Trophoblast cell (in vitro differentiated cells and primary cell): ENCODE data around the gene AIG1.

ENCODE experiments used
- DNase-seq, 2 donors: peaks; one replicate each; pipeline ENCODE4 v3.0.0-alpha.2; 2016
- H2AFZ ChIP-seq: 2 replicates; pipeline ENCODE4 v1.6.1; 2013; ENCODE audit warnings: low read length, moderate library complexity, mild to moderate bottlenecking; ENCODE audit not compliant: insufficient read depth, poor library complexity
- H2AK5ac ChIP-seq: 2 replicates; pipeline ENCODE4 v1.6.1; 2013; ENCODE audit warnings: mild to moderate bottlenecking, low read length
- H2BK120ac ChIP-seq: 2 replicates; pipeline ENCODE4 v1.6.1; 2013; ENCODE audit warnings: low read length, mild to moderate bottlenecking, moderate library complexity; ENCODE audit not compliant: insufficient read depth, poor library complexity
- H2BK12ac ChIP-seq: 2 replicates; pipeline ENCODE4 v1.6.1; 2013; ENCODE audit warnings: mild to moderate bottlenecking, low read length, moderate library complexity
- H2BK5ac ChIP-seq: 2 replicates; pipeline ENCODE4 v1.6.1; 2013; ENCODE audit warnings: low read length, low read depth, moderate library complexity, mild to moderate bottlenecking; ENCODE audit not compliant: poor library complexity
- H3K14ac ChIP-seq: 2 replicates; pipeline ENCODE4 v1.6.1; 2013; ENCODE audit warnings: mild to moderate bottlenecking, low read length
- H3K18ac ChIP-seq: 2 replicates; pipeline ENCODE4 v1.6.1; 2013; ENCODE audit warnings: mild to moderate bottlenecking, low read length
- H3K23ac ChIP-seq: 2 replicates; pipeline ENCODE4 v1.6.1; 2013; ENCODE audit warnings: low read length
- H3K27ac ChIP-seq: 2 replicates; pipeline ENCODE4 v1.5.1; 2013; ENCODE audit warnings: low read depth, mild to moderate bottlenecking, inconsistent platforms, low read length, moderate library complexity
- H3K27me3 ChIP-seq: 2 replicates; pipeline ENCODE4 v1.6.1; 2013; ENCODE audit warnings: inconsistent platforms, mild to moderate bottlenecking, low read length, moderate library complexity; ENCODE audit not compliant: insufficient read depth
- H3K36me3 ChIP-seq, 2 experiments: 1 replicate in 1 of 2; 2 replicates in 1 of 2; pipeline ENCODE4 v1.6.1; 2013; ENCODE audit warnings: low read length in 2 of 2, mild to moderate bottlenecking in 2 of 2, moderate library complexity in 1 of 2; ENCODE audit not compliant: insufficient read depth in 2 of 2, control insufficient read depth in 1 of 2
- H3K4ac ChIP-seq: 2 replicates; pipeline ENCODE4 v1.6.1; 2013; ENCODE audit warnings: low read depth, mild to moderate bottlenecking, low read length, moderate library complexity
- H3K4me1 ChIP-seq, 2 experiments: 1 replicate in 1 of 2; 2 replicates in 1 of 2; pipeline ENCODE4 v1.6.1; 2013; ENCODE audit warnings: low read length in 2 of 2, mild to moderate bottlenecking in 2 of 2, moderate library complexity in 1 of 2; ENCODE audit not compliant: insufficient read depth in 2 of 2, control insufficient read depth in 1 of 2
- H3K4me2 ChIP-seq: 2 replicates; pipeline ENCODE4 v1.6.1; 2013; ENCODE audit warnings: inconsistent platforms, mild to moderate bottlenecking, low read length, moderate library complexity
- H3K4me3 ChIP-seq: 2 replicates; pipeline ENCODE4 v1.5.1; 2013; ENCODE audit warnings: mild to moderate bottlenecking, low read depth, low read length, inconsistent platforms
- H3K79me1 ChIP-seq: one replicate; pipeline ENCODE4 v1.6.1; 2013; ENCODE audit warnings: low read length
- H3K79me2 ChIP-seq: 2 replicates; pipeline ENCODE4 v1.6.1; 2013; ENCODE audit warnings: low read length, mild to moderate bottlenecking; ENCODE audit not compliant: control insufficient read depth, insufficient read depth, poor library complexity
- H3K9ac ChIP-seq: 2 replicates; pipeline ENCODE4 v1.6.1; 2013; ENCODE audit warnings: mild to moderate bottlenecking, low read length
- H3K9me3 ChIP-seq: 2 replicates; pipeline ENCODE4 v1.6.1; 2013; ENCODE audit warnings: low read depth, mild to moderate bottlenecking, control low read depth, inconsistent platforms, low read length; ENCODE audit not compliant: insufficient read depth
- H4K12ac ChIP-seq: 2 replicates; pipeline ENCODE4 v1.6.1; 2013; ENCODE audit warnings: low read depth, mild to moderate bottlenecking, low read length, moderate library complexity
- H4K8ac ChIP-seq: 2 replicates; pipeline ENCODE4 v1.6.1; 2013; ENCODE audit warnings: low read depth, mild to moderate bottlenecking, low read length, moderate library complexity
- H4K91ac ChIP-seq: one replicate; pipeline ENCODE4 v1.6.1; 2013; ENCODE audit warnings: low read depth, mild to moderate bottlenecking, low read length, moderate library complexity
- WGBS: extraction: QIAGEN DNeasy Blood & Tissue Kit; methylation state at CpG from one replicate; pipeline ENCODE4 v1.1.7; 2013; ENCODE audit warnings: missing lambda C conversion rate; ENCODE audit not compliant: insufficient read length, insufficient coverage; ENCODE audit errors: extremely low coverage; 5-methylcytosine and 5-hydroxymethylcytosine counted together

The AIG1 gene

DNA sequence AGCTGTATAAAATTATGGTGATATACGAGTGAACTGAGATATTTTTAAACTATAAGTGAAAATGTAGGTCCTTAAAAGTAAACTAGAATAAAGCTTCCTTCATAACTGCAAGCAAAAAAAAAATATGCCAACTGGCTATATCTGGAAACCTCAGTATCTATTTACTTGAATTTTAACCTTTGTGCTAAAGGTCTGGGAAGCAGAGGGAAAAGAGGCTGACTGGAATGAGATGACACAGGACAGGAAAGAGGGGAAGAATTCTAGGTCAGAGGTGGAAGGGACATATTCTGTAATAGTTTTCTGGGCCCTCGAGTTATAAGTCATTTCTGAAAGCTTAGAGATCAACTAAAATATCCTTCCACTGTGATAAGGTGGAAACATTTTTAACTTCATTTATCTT is 46.8 kb downstream of the AIG1 start:
- Histone ChIP-seq H4K91ac (no peak overlapping the region), H3K4me1 (peaks cover 2 to 5% of the 10 kb centered on the region in 2 experiments), H4K12ac (no peak overlapping the region), H3K27ac (no peak overlapping the region), H2AFZ (no peak overlapping the region), H2BK120ac (no peak overlapping the region), H3K4me2 (no peak overlapping the region), H2BK12ac (no peak overlapping the region), H3K9ac (no peak overlapping the region), H3K79me1 (peaks cover 17% of the 10 kb centered on the region), H3K18ac (no peak overlapping the region), H3K23ac (no peak overlapping the region), H2AK5ac (no peak overlapping the region), H3K4me3 (no peak overlapping the region), H4K8ac (no peak overlapping the region), H3K79me2 (no peaks in the 10 kb centered on the region), H3K9me3 (no peaks in the 10 kb centered on the region), H3K4ac (no peak overlapping the region), H3K36me3 (no peaks in the 10 kb centered on the region), H3K27me3 (no peaks in the 10 kb centered on the region), H2BK5ac (no peak overlapping the region), H3K14ac (no peak overlapping the region)
- WGBS = no CpG with 5 or more reads among the region's 2 CpGs
- DNase-seq = peak in 1 of 2 donors; percentile 9

- Histone ChIP-seq H4K91ac (peak overlapping the region; percentile 24), H3K4me3 (no peak overlapping the region), H4K8ac (no peak overlapping the region), H3K27ac (peak overlapping the region; percentile 79), H2BK12ac (peak overlapping the region; percentile 31), H2AFZ (no peak overlapping the region), H3K4ac (no peak overlapping the region), H2AK5ac (no peak overlapping the region), H3K79me1 (peaks cover 19% of the 10 kb centered on the region), H3K4me2 (no peak overlapping the region), H2BK5ac (peak overlapping the region; percentile 56), H3K4me1 (peaks cover 5 to 7% of the 10 kb centered on the region in 2 experiments), H3K18ac (no peak overlapping the region), H3K27me3 (no peaks in the 10 kb centered on the region), H3K14ac (no peak overlapping the region), H3K9me3 (no peaks in the 10 kb centered on the region), H4K12ac (no peak overlapping the region), H3K23ac (no peak overlapping the region), H3K79me2 (no peaks in the 10 kb centered on the region), H2BK120ac (peak overlapping the region; percentile 51), H3K9ac (no peak overlapping the region), H3K36me3 (no peaks in the 10 kb centered on the region)
- WGBS = no CpG with 5 or more reads among the region's 6 CpGs
- DNase-seq = no peak
These were observed 47.4 kb downstream of the AIG1 start for GRCh38 chr6:143107911-143108761.

GRCh38 chr6:143109196-143109595 is 48.5 kb downstream of the AIG1 start:
- peak overlapping the region; percentile 56 for H2BK5ac ChIP-seq
- WGBS = no CpG with 5 or more reads among the region's 4 CpGs
- no peak overlapping the region for H3K27ac ChIP-seq
- no peak overlapping the region for H4K8ac ChIP-seq
- H3K79me1 ChIP-seq = peaks cover 19% of the 10 kb centered on the region
- no peak overlapping the region for H3K9ac ChIP-seq
- no peak overlapping the region for H3K4me3 ChIP-seq
- no peak overlapping the region for H4K91ac ChIP-seq
- no peak overlapping the region for H2AFZ ChIP-seq
- H3K23ac ChIP-seq = no peak overlapping the region
- H3K4me2 ChIP-seq = no peak overlapping the region
- no peak overlapping the region for H2BK12ac ChIP-seq
- DNase-seq = no peak
- no peak overlapping the region for H2AK5ac ChIP-seq
- H3K27me3 ChIP-seq = no peaks in the 10 kb centered on the region
- H3K9me3 ChIP-seq = no peaks in the 10 kb centered on the region
- no peak overlapping the region for H4K12ac ChIP-seq
- H3K4ac ChIP-seq = no peak overlapping the region
- peaks cover 7 to 9% of the 10 kb centered on the region in 2 experiments for H3K4me1 ChIP-seq
- H2BK120ac ChIP-seq = peak overlapping the region; percentile 43
- H3K36me3 ChIP-seq = no peaks in the 10 kb centered on the region
- no peak overlapping the region for H3K14ac ChIP-seq
- H3K18ac ChIP-seq = no peak overlapping the region
- H3K79me2 ChIP-seq = no peaks in the 10 kb centered on the region

GRCh38 chr6:143110572-143110971 is 49.9 kb downstream of the AIG1 start:
- no peaks in the 10 kb centered on the region for H3K27me3 ChIP-seq
- peaks cover 19% of the 10 kb centered on the region for H3K79me1 ChIP-seq
- WGBS = 100% methylated on average over 1 of the region's 4 CpGs
- H2AFZ ChIP-seq = no peak overlapping the region
- H3K4me3 ChIP-seq = no peak overlapping the region
- H4K91ac ChIP-seq = no peak overlapping the region
- H3K4me2 ChIP-seq = no peak overlapping the region
- no peak overlapping the region for H2BK5ac ChIP-seq
- no peak overlapping the region for H4K8ac ChIP-seq
- no peaks in the 10 kb centered on the region for H3K9me3 ChIP-seq
- no peak overlapping the region for H3K23ac ChIP-seq
- no peaks in the 10 kb centered on the region for H3K79me2 ChIP-seq
- no peak overlapping the region for H4K12ac ChIP-seq
- H3K9ac ChIP-seq = no peak overlapping the region
- H3K4me1 ChIP-seq = peaks cover 7 to 9% of the 10 kb centered on the region in 2 experiments
- no peaks in the 10 kb centered on the region for H3K36me3 ChIP-seq
- no peak overlapping the region for H3K14ac ChIP-seq
- H3K18ac ChIP-seq = no peak overlapping the region
- peak overlapping the region; percentile 24 for H2BK120ac ChIP-seq
- peak in 1 of 2 donors; percentile 27 for DNase-seq
- H2BK12ac ChIP-seq = no peak overlapping the region
- no peak overlapping the region for H3K4ac ChIP-seq
- no peak overlapping the region for H2AK5ac ChIP-seq
- no peak overlapping the region for H3K27ac ChIP-seq
